A673 (cell line): ENCODE data around the gene CCKAR.

ENCODE experiments used
- EZH2 ChIP-seq: fragments of 200-600 bp; sonication (generic); IDR thresholded peaks from 2 replicates; pipeline ENCODE4 v1.6.1; 2017; ENCODE audit warnings: borderline replicate concordance, low read depth, mild to moderate bottlenecking, mixed read lengths, antibody characterized with exemption, low read length; ENCODE audit not compliant: poor library complexity, severe bottlenecking
- TF ChIP-seq, protein P1 (sequence below): fragments of 300-800, 200-600 bp; sonication (generic); conservative IDR thresholded peaks from 2 replicates; pipeline ENCODE4 v1.5.1; 2017; ENCODE audit warnings: low read depth, mild to moderate bottlenecking, antibody characterized with exemption, low read length, moderate library complexity, mixed read lengths

DNA sequence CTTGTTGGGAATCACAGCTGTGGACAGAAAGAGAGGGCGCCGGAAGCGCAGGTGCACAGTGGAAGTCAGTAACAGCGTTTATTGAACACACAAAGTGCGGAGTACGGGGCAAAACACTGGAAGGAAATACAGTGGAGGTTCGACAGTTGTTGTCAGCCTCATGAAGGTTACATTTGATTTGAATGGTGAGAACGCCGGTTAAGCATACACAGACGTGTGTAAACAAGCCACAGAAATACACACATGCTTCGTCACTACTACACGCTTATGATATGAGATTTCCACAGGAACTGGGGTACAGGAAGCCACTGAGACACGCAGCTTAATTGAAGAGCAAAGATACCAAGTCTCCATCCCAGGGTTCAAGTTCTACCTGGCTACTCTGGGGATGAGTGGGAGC lies 12.0 kb downstream of the CCKAR start:
- TF ChIP-seq, protein P1, sequence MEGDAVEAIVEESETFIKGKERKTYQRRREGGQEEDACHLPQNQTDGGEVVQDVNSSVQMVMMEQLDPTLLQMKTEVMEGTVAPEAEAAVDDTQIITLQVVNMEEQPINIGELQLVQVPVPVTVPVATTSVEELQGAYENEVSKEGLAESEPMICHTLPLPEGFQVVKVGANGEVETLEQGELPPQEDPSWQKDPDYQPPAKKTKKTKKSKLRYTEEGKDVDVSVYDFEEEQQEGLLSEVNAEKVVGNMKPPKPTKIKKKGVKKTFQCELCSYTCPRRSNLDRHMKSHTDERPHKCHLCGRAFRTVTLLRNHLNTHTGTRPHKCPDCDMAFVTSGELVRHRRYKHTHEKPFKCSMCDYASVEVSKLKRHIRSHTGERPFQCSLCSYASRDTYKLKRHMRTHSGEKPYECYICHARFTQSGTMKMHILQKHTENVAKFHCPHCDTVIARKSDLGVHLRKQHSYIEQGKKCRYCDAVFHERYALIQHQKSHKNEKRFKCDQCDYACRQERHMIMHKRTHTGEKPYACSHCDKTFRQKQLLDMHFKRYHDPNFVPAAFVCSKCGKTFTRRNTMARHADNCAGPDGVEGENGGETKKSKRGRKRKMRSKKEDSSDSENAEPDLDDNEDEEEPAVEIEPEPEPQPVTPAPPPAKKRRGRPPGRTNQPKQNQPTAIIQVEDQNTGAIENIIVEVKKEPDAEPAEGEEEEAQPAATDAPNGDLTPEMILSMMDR: no peak
- no peak for TF ChIP-seq EZH2
